Measurements from ENCODE around the gene CES5A.
"Not testable (repeated sequence)": the region's sequence is repeated elsewhere in the genome, so short reads cannot be mapped to it uniquely, and the experiment has no call there.

The CES5A gene

GRCh38 chr16:55835173-55835572 is 40.0 kb downstream of the CES5A start:
- DNase-seq (ENCODE audit: low read depth, low spot score); H3K4me3 ChIP-seq (ENCODE audit: low read length): not testable (repeated sequence)

GRCh38 chr16:55834049-55834448 is 41.1 kb downstream of the CES5A start:
- no peak for DNase-seq (ENCODE audit: low read depth, low spot score)
- no peak overlapping the region for H3K4me3 ChIP-seq (ENCODE audit: low read length)

- DNase-seq (ENCODE audit: low read depth, low spot score): no peak
- no peak within 1 kb of the TSS for H3K4me3 ChIP-seq (ENCODE audit: low read length)
Observed at GRCh38 chr16:55832773-55833691, 42.1 kb downstream of the CES5A start, which contains the start of gene CES1. TSS of gene CES1 (minus strand) at chr16:55833096. CDS start at chr16:55833055, 41 bp downstream.

GRCh38 chr16:55832425-55832772 is 42.8 kb downstream of the CES5A start:
- DNase-seq (ENCODE audit: low read depth, low spot score): no peak
- no peak overlapping the region for H3K4me3 ChIP-seq (ENCODE audit: low read length)

GRCh38 chr16:55830658-55831294 is 44.4 kb downstream of the CES5A start:
- H3K4me3 ChIP-seq (ENCODE audit: low read length): no peak overlapping the region
- DNase-seq (ENCODE audit: low read depth, low spot score): no peak

- not testable (repeated sequence) for DNase-seq (ENCODE audit: low read depth, low spot score); H3K4me3 ChIP-seq (ENCODE audit: low read length)
Observed at GRCh38 chr16:55829232-55829631, 45.9 kb downstream of the CES5A start.

- DNase-seq (ENCODE audit: low read depth, low spot score): no peak
- no peak overlapping the region for H3K4me3 ChIP-seq (ENCODE audit: low read length)
Observed at GRCh38 chr16:55828680-55829079, 46.5 kb downstream of the CES5A start.

- DNase-seq (ENCODE audit: low read depth, low spot score): no peak
- H3K4me3 ChIP-seq (ENCODE audit: low read length): no peak overlapping the region
Observed at GRCh38 chr16:55825115-55825728, 50.0 kb downstream of the CES5A start.

- no peak overlapping the region for H3K4me3 ChIP-seq (ENCODE audit: low read length)
- no peak for DNase-seq (ENCODE audit: low read depth, low spot score)
Observed at GRCh38 chr16:55824473-55825000, 50.6 kb downstream of the CES5A start.

- no peak overlapping the region for H3K4me3 ChIP-seq (ENCODE audit: low read length)
- no peak for DNase-seq (ENCODE audit: low read depth, low spot score)
Observed at GRCh38 chr16:55822280-55822810, 52.8 kb downstream of the CES5A start.

GRCh38 chr16:55821210-55821609 is 54.0 kb downstream of the CES5A start:
- DNase-seq (ENCODE audit: low read depth, low spot score): no peak
- H3K4me3 ChIP-seq (ENCODE audit: low read length): no peak overlapping the region

- H3K4me3 ChIP-seq (ENCODE audit: low read length): no peak overlapping the region
- no peak for DNase-seq (ENCODE audit: low read depth, low spot score)
Observed at GRCh38 chr16:55820615-55821014, 54.6 kb downstream of the CES5A start.

- no peak overlapping the region for H3K4me3 ChIP-seq (ENCODE audit: low read length)
- DNase-seq (ENCODE audit: low read depth, low spot score): no peak
Observed at GRCh38 chr16:55817236-55817912, 57.8 kb downstream of the CES5A start.

GRCh38 chr16:55816222-55816621 is 59.0 kb downstream of the CES5A start:
- not testable (repeated sequence) for DNase-seq (ENCODE audit: low read depth, low spot score); H3K4me3 ChIP-seq (ENCODE audit: low read length)

- no peak for DNase-seq (ENCODE audit: low read depth, low spot score)
- no peak overlapping the region for H3K4me3 ChIP-seq (ENCODE audit: low read length)
Observed at GRCh38 chr16:55815320-55815719, 59.9 kb downstream of the CES5A start.

- not testable (repeated sequence) for DNase-seq (ENCODE audit: low read depth, low spot score)
Observed at GRCh38 chr16:55814174-55814573, 61.0 kb downstream of the CES5A start.

GRCh38 chr16:55813730-55814129 is 61.4 kb downstream of the CES5A start:
- H3K4me3 ChIP-seq (ENCODE audit: low read length); DNase-seq (ENCODE audit: low read depth, low spot score): not testable (repeated sequence)

More at GRCh38 chr16:55814174-55814573, 61.0 kb downstream of the CES5A start:
- H3K4me3 ChIP-seq (ENCODE audit: low read length): not testable (repeated sequence)

- no peak overlapping the region for H3K4me3 ChIP-seq (ENCODE audit: low read length)
- DNase-seq (ENCODE audit: low read depth, low spot score): no peak
Observed at GRCh38 chr16:55812951-55813350, 62.2 kb downstream of the CES5A start.

- DNase-seq (ENCODE audit: low read depth, low spot score): no peak
Observed at GRCh38 chr16:55811811-55812210, 63.4 kb downstream of the CES5A start.

More at GRCh38 chr16:55811811-55812210, 63.4 kb downstream of the CES5A start:
- H3K4me3 ChIP-seq (ENCODE audit: low read length): no peak overlapping the region

Data from Jurkat, Clone E6-1 (cell line).